ENCODE results near the gene CD177.
"Not testable (repeated sequence)": the region's sequence is repeated elsewhere in the genome, so short reads cannot be mapped to it uniquely, and the experiment has no call there.

Gene CD177

DNA sequence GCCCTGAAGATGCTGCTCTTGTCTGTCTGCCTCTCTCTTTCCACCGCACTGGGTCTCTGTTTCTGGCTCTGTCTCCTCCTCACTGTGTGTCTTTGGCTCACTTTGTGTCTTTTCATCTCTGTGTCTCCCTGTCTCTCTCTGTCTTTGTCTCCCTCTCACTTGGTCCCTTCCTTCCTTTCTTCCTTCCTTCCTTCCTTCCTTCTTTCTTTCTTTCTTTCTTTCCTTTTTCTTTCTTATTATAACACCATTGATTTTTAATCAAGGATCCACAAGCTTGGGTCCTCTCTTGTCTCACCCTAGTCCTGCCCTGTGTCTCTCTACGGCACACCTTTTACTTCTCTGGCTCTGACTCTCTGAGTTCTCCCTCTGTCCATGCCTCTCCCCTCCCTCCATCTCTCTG, 14.3 kb downstream of the CD177 start:
- FAIRE-seq (no peak), DNase-seq (ENCODE audit: insufficient read length) (no peak)
- TF ChIP-seq POLR2A (IDR thresholded peaks at IDR 0.05; ENCODE audit: low read depth, low read length), result no peak
- TF ChIP-seq TAF1 (IDR thresholded peaks at IDR 0.05; ENCODE audit: borderline replicate concordance, low read depth, low read length), result no peak
- no peak for TF ChIP-seq POLR2AphosphoS5 (IDR thresholded peaks at IDR 0.05; ENCODE audit: low read depth, low read length)

GRCh38 chr19:43368897-43369296, 15.4 kb downstream of the CD177 start:
- DNase-seq (ENCODE audit: insufficient read length), result not testable (repeated sequence)

DNA sequence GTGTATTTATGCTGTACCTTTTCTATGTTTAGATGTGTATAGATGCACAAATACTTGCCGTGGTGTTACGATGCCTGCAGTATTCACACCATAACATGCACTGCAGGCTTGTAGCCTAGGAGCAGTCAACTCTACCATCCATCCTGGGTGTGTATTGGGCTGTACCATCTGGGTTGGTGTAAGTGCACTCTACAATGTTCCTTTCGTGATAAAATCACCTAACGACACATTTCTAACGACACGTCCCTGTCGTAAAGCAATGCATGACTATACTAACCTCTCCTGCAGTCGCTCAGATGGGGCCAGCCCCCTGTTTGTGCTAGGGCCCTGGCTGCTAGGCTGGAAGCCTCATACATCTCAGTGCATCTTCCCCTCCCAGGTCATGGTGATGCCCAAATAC, 18.4 kb downstream of the CD177 start:
- no peak for DNase-seq (ENCODE audit: insufficient read length)
- no peak for TF ChIP-seq POLR2AphosphoS5 (IDR thresholded peaks at IDR 0.05; ENCODE audit: low read depth, low read length)
- FAIRE-seq, result no peak

More at GRCh38 chr19:43368897-43369296, 15.4 kb downstream of the CD177 start:
- not testable (repeated sequence) for FAIRE-seq

- DNase-seq (ENCODE audit: insufficient read length), result no peak
- FAIRE-seq, result no peak
- TF ChIP-seq TAF1 (IDR thresholded peaks at IDR 0.05; ENCODE audit: borderline replicate concordance, low read depth, low read length) (no peak), POLR2AphosphoS5 (IDR thresholded peaks at IDR 0.05; ENCODE audit: low read depth, low read length) (no peak), POLR2A (IDR thresholded peaks at IDR 0.05; ENCODE audit: low read depth, low read length) (no peak)
Measured at GRCh38 chr19:43372462-43372861, 19.0 kb downstream of the CD177 start.

DNA sequence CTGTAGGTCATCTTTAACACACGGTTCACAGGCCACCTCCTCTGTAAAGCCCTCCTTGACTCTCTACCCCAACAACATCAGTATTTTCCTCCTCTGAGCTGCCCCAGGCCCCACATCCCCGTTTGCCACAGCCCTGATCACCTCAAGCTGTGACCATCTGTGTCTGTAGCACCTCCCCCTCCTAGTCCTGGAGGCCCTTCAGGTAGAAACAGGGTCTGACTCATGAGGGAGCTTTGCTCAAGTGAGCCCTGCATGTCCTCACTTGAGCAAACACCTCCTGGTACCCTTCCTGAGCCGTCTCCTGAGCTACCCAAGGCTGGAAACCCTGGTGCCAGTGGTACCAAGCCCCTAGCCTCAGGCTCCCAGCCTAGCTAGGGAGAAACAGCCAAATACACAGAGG, 24.1 kb downstream of the CD177 start:
- not testable (repeated sequence) for FAIRE-seq; DNase-seq (ENCODE audit: insufficient read length)

DNA sequence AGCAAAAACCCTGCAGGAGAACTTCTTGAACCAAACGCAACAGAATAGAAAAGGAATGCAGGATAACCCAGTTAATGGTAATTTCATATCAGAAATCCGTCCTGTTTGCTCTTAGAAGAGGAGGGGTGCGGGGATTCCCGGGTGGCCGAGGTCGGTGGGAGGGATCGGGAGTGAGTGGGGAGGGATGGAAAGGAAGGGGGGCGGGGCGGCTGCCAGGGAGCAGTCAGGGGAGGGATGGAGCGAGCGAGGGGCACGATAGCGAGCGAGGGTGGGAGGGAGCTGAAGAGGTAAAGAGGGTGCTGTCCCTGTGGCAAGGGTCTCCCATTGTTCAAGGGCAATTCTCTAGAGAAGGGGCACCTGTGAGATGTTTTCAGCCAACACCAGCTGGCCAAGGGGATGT, 26.5 kb downstream of the CD177 start:
- DNase-seq (ENCODE audit: insufficient read length) (no peak), FAIRE-seq (no peak)
- TF ChIP-seq POLR2A (IDR thresholded peaks at IDR 0.05; ENCODE audit: low read depth, low read length) (no peak), POLR2AphosphoS5 (IDR thresholded peaks at IDR 0.05; ENCODE audit: low read depth, low read length) (no peak), TAF1 (IDR thresholded peaks at IDR 0.05; ENCODE audit: borderline replicate concordance, low read depth, low read length) (no peak)

DNA sequence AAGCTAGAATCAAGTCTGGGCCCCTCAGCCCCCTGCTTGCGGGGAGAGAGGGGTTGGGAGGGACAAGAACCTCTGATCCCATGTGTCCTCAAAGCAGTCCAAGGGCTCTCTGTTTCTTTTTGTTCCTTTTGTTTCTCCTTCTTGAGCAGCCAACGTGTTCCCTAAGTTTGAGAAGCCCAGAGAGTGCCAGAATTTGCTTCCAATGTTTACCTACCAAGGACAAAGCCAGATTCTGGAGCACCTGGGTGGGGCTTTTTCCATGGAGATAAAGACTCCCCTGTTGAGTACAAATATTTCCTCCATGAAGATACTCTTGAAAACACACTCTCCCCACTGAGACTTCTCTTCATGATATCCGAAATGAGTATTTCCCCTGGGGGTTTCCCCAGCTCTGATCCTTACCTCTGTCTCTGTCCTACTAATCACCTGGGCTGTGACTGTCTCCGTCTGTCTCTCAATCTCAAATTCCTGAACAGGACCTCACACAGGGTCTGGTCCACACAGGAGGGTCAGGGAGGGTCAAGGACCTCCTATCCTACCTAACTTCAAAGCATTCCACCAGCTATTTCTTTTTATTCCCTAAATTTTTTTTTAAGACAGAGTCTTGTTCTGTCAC, 27.4 kb downstream of the CD177 start:
- no peak for FAIRE-seq

DNA sequence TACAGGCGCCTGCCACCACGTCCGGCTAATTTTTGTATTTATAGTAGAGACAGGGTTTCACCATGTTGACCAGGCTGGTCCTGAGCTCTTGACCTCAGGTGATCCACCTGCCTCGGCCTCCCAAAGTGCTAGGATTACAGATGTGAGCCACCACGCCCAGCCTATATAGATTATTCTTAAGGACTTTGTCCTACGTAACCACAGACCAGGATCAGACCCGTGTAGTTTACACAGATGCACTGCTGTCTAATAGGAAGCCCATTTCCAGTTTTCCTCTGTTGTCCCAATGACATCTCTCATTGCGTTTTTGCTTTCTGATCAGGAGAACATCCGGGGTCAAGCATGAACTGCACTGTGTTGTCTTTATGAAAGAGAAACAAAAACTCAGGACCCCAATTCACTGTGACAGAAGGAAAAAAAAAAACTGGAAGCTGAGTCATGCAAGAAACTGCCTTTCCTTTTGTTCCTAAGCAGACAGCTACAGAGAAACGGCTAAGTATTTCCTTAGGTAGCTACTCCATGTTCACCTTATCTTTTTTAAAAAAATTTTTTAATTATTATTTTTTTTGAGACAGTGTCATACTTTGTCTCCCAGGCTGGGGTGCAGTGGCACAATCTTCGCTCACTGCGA, 29.2 kb downstream of the CD177 start:
- peak; percentile 56 for FAIRE-seq
- DNase-seq (ENCODE audit: insufficient read length), result not testable (repeated sequence)

More for the DNA sequence above, 27.4 kb downstream of the CD177 start:
- DNase-seq (ENCODE audit: insufficient read length), result no peak
- TF ChIP-seq POLR2A (IDR thresholded peaks at IDR 0.05; ENCODE audit: low read depth, low read length) (no peak), POLR2AphosphoS5 (IDR thresholded peaks at IDR 0.05; ENCODE audit: low read depth, low read length) (no peak), TAF1 (IDR thresholded peaks at IDR 0.05; ENCODE audit: borderline replicate concordance, low read depth, low read length) (no peak)

DNA sequence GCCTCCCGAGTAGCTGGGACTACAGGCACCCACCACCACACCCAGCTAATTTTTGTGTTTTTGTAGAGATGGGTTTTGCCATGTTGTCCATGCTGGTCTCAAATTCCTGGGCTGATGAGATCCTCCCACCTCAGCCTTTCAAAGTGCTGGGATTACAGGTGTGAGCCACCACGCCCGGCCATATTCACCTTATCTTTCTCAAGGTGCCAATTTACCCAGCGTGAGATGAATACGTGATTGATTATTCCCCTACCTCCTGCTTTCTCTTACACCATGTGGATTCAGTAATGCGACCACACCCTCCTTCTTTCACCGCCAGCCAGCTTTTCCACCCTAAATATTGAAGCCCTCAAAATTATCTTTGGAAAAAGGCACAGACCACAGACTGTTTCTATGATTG, 29.8 kb downstream of the CD177 start:
- FAIRE-seq; DNase-seq (ENCODE audit: insufficient read length): not testable (repeated sequence)

DNA sequence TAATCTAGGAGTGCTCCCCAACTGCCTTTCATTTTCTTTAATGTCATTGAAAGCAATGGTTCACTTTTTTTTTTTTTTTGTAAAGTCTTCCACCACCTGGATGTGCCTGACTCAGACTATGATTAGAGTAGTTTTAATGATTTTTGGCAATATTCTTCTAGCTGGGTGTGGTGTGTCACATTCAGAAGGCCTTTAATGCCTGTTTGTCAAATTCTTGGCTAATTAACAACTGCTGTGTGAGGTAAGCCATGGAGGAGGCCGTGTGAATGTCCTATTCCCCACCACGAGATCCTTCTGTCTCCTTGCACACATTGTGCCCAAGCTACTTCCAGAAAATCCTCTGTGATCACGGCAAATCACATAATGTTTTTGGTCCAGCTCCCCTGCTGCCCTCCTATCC, 30.3 kb downstream of the CD177 start:
- DNase-seq (ENCODE audit: insufficient read length); FAIRE-seq: not testable (repeated sequence)

DNA sequence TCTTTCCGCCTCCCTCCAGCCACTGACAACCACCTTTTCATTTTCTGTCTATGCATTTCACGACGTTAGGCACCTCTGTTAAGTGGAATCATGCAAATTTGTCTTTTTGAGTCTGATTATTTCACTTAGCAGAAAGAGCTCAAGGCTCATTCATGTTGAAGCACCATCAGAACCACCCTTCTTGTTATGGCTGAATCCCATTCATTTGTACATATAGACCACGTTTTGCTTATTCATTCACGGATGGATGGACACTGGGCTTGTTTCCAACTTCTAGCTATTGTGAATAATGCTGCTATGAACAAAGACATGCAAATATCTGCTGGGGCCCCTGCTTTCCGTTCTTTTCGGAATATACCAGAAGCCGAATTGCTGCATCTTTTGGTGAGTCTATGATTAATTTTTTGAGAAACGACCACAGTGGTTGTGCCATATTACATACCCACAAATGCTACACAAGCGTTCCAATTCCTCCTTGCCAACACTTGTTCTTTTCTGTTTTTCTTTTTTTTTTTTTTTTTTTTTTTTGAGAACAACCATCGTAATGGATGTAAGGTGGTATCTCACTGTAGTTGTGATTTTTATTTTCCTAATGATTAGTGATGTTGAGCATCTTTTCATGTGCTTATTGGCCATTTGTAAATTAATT, 37.5 kb downstream of the CD177 start:
- not testable (repeated sequence) for DNase-seq (ENCODE audit: insufficient read length); FAIRE-seq

GRCh38 chr19:43391552-43391935, 38.1 kb downstream of the CD177 start:
- not testable (repeated sequence) for FAIRE-seq; DNase-seq (ENCODE audit: insufficient read length)

GRCh38 chr19:43393501-43393900, 40.0 kb downstream of the CD177 start:
- FAIRE-seq; DNase-seq (ENCODE audit: insufficient read length): not testable (repeated sequence)

- no peak for TF ChIP-seq TAF1 (IDR thresholded peaks at IDR 0.05; ENCODE audit: borderline replicate concordance, low read depth, low read length)
- no peak for TF ChIP-seq POLR2A (IDR thresholded peaks at IDR 0.05; ENCODE audit: low read depth, low read length)
- TF ChIP-seq POLR2AphosphoS5 (IDR thresholded peaks at IDR 0.05; ENCODE audit: low read depth, low read length), result no peak
- FAIRE-seq, result no peak
- no peak for DNase-seq (ENCODE audit: insufficient read length)
Measured at GRCh38 chr19:43395561-43395960, 42.1 kb downstream of the CD177 start.
